ENCODE data around the gene ZCCHC10. TPM values are rescaled to one million over a fixed set of nuclear protein-coding genes. Genes with fewer than 3 reads are reported as not detected.
A peak's percentile ranks its signal among the peaks of the same experiment; 100 is the strongest.

The ZCCHC10 gene
- total and polyA plus RNA-seq, 10 of the 15 experiments (the other 5 are each of a cell fraction or from before 2014, with no cell fraction given): 16.8 to 117 (median 53.5) TPM

DNA sequence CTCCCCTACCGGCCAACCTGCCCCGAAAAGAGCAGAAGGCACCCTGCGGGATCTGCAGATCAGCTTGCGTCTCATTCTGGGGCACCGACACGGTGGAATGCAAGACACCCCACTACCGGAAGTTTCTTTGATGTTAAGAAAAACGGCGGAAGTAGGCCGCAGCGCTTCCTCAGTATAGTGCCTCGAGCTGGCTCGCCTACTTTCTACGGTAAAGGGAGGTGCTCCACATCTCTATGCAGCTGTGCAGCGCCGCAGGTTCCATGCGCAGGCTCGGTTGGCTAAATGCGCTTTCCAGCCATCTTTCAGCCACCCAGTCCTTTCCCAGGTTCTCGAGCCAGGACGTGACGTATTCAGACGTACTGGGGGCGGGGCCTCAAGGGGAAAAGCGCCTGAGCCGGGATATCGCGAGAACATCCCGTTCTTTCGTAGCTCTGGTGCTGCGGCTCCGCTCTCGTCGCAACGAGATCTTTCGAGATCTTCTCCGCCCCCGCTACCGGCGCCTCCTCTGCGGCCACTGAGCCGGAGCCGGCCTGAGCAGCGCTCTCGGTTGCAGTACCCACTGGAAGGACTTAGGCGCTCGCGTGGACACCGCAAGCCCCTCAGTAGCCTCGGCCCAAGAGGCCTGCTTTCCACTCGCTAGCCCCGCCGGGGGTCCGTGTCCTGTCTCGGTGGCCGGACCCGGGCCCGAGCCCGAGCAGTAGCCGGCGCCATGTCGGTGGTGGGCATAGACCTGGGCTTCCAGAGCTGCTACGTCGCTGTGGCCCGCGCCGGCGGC lies 25.4 kb upstream of the ZCCHC10 start, which contains the start of gene HSPA4:
Gene HSPA4 (plus strand): TSS at position 472 of the 775 bp plus-strand sequence. CDS start 238 bp downstream, at position 710.
- Histone ChIP-seq H4K20me1 (ENCODE audit: control insufficient read depth, insufficient read depth) (no peaks in the 10 kb centered on the region), H3K36me3 (ENCODE audit: control insufficient read depth in 2 of 2, insufficient read depth in 2 of 2, low read length in 1 of 2) (0 out of 4 replicates have a peak, but pooled peaks cover 0 to 4% of the 10 kb centered on the region in 2 experiments), H3K9ac (ENCODE audit: control insufficient read depth, insufficient read depth, low read length) (peak within 1 kb of the TSS; percentile 100), H3K4me2 (ENCODE audit: control insufficient read depth, insufficient read depth) (peak within 1 kb of the TSS; percentile 80), H3K79me2 (ENCODE audit: control insufficient read depth, insufficient read depth, low read length) (peaks cover 62% of the 10 kb centered on the region), H3K27ac (ENCODE audit: control insufficient read depth, insufficient read depth) (peak within 1 kb of the TSS; percentile 99), H3K27me3 (replicated peaks in 1 of 2; ENCODE audit: control insufficient read depth in 2 of 2, insufficient read depth in 2 of 2, low read length in 1 of 2) (no peaks in the 10 kb centered on the region), H3K9me3 (replicated peaks; ENCODE audit: control insufficient read depth, insufficient read depth, low read length) (no peaks in the 10 kb centered on the region), H3K4me1 (ENCODE audit: control insufficient read depth, insufficient read depth, low read length) (no peaks in the 10 kb centered on the region; the same call in 1 of the 2 replicates), H2AFZ (ENCODE audit: control insufficient read depth, low read depth, low read length) (peak within 1 kb of the TSS; percentile 85), H3K4me3 (peak within 1 kb of the TSS; percentile 94)
- ChIA-PET POLR2A (interaction anchor here (0.5 to 4.6 kb wide), 13 partner anchors 11 to 1177 kb away, joined by 3 to 24 read pairs (median 4); partner anchors contain the start of genes AFF4 and ZCCHC10), RAD21 (ENCODE audit: unreplicated experiment) (interaction anchor here (0.6 to 1.9 kb wide), 6 partner anchors 51 to 657 kb away, joined by 3 to 5 read pairs (median 4); partner anchors contain the start of genes AFF4 and SEPTIN8), CTCF (interaction anchor here (0.6 to 1.2 kb wide), 4 partner anchors 25 to 814 kb away, joined by 3 to 4 read pairs (median 4); no protein-coding TSS in a partner anchor), SMC1A (ENCODE audit: uncharacterized antibody, unreplicated experiment) (interaction anchor here (1.0 to 2.8 kb wide), 5 partner anchors 17 to 89 kb away, joined by 3 to 9 read pairs (median 3); partner anchors contain the start of gene AFF4)
- no TSS peak for BruUV-seq (replicated peaks)
- ATAC-seq (peak; percentile 91), FAIRE-seq (peak; percentile 96), DNase-seq (ENCODE audit: low read depth, low spot score) (peak; percentile 95)
- intact Hi-C loops (cut with micrococcal nuclease; ENCODE audit: unreplicated experiment): loop anchor here (2.0 to 5.0 kb wide), 2 partner anchors 25 to 89 kb away; partner anchors contain the start of genes AFF4 and ZCCHC10
- in situ Hi-C loops (cut with MboI): no loop called here
- WGBS (ENCODE audit: insufficient coverage, insufficient replicate concordance, low lambda C conversion rate, missing lambda C conversion rate): 1% methylated on average over 68 of the region's 68 CpGs
- no peak for TF ChIP-seq RBBP5 (conservative IDR thresholded peaks at IDR 0.05)
- TF ChIP-seq NFXL1 (IDR thresholded peaks at IDR 0.05; ENCODE audit: borderline replicate concordance): no peak
- TF ChIP-seq TAF1 (IDR thresholded peaks at IDR 0.05; ENCODE audit: borderline replicate concordance, low read depth, low read length): peak; percentile 92
- peak; percentile 94 for TF ChIP-seq CBFB (IDR thresholded peaks at IDR 0.05; ENCODE audit: low read depth)
- TF ChIP-seq SRF (IDR thresholded peaks at IDR 0.05; ENCODE audit: low read depth in 2 of 2, low read length in 2 of 2): no peak
- TF ChIP-seq SMAD1 (IDR thresholded peaks at IDR 0.05; ENCODE audit: low read depth, partially characterized antibody): peak; percentile 58
- peak; percentile 91 for TF ChIP-seq GABPA (IDR thresholded peaks at IDR 0.05; ENCODE audit: low read depth)
- peak; percentile 84; the same call in 1 of the 2 replicates for TF ChIP-seq ATF7 (IDR thresholded peaks at IDR 0.05; ENCODE audit: low read depth)
- TF ChIP-seq, protein P1, sequence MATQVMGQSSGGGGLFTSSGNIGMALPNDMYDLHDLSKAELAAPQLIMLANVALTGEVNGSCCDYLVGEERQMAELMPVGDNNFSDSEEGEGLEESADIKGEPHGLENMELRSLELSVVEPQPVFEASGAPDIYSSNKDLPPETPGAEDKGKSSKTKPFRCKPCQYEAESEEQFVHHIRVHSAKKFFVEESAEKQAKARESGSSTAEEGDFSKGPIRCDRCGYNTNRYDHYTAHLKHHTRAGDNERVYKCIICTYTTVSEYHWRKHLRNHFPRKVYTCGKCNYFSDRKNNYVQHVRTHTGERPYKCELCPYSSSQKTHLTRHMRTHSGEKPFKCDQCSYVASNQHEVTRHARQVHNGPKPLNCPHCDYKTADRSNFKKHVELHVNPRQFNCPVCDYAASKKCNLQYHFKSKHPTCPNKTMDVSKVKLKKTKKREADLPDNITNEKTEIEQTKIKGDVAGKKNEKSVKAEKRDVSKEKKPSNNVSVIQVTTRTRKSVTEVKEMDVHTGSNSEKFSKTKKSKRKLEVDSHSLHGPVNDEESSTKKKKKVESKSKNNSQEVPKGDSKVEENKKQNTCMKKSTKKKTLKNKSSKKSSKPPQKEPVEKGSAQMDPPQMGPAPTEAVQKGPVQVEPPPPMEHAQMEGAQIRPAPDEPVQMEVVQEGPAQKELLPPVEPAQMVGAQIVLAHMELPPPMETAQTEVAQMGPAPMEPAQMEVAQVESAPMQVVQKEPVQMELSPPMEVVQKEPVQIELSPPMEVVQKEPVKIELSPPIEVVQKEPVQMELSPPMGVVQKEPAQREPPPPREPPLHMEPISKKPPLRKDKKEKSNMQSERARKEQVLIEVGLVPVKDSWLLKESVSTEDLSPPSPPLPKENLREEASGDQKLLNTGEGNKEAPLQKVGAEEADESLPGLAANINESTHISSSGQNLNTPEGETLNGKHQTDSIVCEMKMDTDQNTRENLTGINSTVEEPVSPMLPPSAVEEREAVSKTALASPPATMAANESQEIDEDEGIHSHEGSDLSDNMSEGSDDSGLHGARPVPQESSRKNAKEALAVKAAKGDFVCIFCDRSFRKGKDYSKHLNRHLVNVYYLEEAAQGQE (IDR thresholded peaks at IDR 0.05; ENCODE audit: low read depth, low read length): no peak
- peak; percentile 82; the same call in 1 of the 2 replicates for TF ChIP-seq PML (IDR thresholded peaks at IDR 0.05; ENCODE audit: low read length)
- TF ChIP-seq ZNF274 (IDR thresholded peaks at IDR 0.05; ENCODE audit: insufficient read depth, insufficient read length): no peak
- TF ChIP-seq SIN3A (IDR thresholded peaks at IDR 0.05; ENCODE audit: low read depth, low read length): peak; percentile 49
- peak; percentile 78 to 99 for TF ChIP-seq EGR1 (IDR thresholded peaks at IDR 0.05; ENCODE audit: borderline replicate concordance in 1 of 2, low read depth in 2 of 2, low read length in 2 of 2)
- TF ChIP-seq, protein P2, sequence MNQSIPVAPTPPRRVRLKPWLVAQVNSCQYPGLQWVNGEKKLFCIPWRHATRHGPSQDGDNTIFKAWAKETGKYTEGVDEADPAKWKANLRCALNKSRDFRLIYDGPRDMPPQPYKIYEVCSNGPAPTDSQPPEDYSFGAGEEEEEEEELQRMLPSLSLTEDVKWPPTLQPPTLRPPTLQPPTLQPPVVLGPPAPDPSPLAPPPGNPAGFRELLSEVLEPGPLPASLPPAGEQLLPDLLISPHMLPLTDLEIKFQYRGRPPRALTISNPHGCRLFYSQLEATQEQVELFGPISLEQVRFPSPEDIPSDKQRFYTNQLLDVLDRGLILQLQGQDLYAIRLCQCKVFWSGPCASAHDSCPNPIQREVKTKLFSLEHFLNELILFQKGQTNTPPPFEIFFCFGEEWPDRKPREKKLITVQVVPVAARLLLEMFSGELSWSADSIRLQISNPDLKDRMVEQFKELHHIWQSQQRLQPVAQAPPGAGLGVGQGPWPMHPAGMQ (IDR thresholded peaks at IDR 0.05; ENCODE audit: borderline replicate concordance): peak; percentile 89
- TF ChIP-seq RB1 (IDR thresholded peaks at IDR 0.05; ENCODE audit: borderline replicate concordance): peak; percentile 64
